A549 treated with AZD2906 at 1 μM for 4 hours (cell line): ENCODE results near the gene BUD13. TPM values are rescaled to one million over a fixed set of nuclear protein-coding genes. Genes with fewer than 3 reads are reported as not detected.

Experiments
- total RNA-seq: library from RNA; stranded (reverse); fragments of 200-300 nt; extraction: Qiagen RNA extraction; gene quantifications from 5 replicates; pipeline ENCODE4 v1.2.3, GENCODE V29; 2022

BUD13 gene
- 11.1 to 13.9 TPM (median 11.8 TPM) in 5 replicates for total RNA-seq

GRCh38 chr11:116772443-116773202, at the start of gene BUD13:
BUD13 (minus strand) TSS chr11:116772987; CDS start chr11:116772964, 23 bp downstream.

GRCh38 chr11:116791813-116792143, 19.0 kb upstream of the BUD13 start, which contains the start of gene APOA5:
APOA5 (minus strand) TSS chr11:116791879; CDS start chr11:116791860, 19 bp downstream.

GRCh38 chr11:116787786-116788486, 15.1 kb upstream of the BUD13 start, which contains the start of gene ZPR1:
ZPR1 (minus strand) TSS chr11:116788023; CDS start chr11:116787990, 33 bp downstream.

Other genes starting within 250 kb of the BUD13 start
- gene ZPR1, start 15.0 kb upstream of the BUD13 start, total RNA-seq, result 52.0 to 59.2 TPM (median 56.2 TPM) in 5 replicates
- 0.11 TPM in 1 of 5 replicates, not detected in the others for gene APOA5, start 18.9 kb upstream of the BUD13 start, total RNA-seq
- gene APOA4, start 50.3 kb upstream of the BUD13 start, total RNA-seq, result not detected in 5 replicates
- 0.17 TPM in 1 of 5 replicates, not detected in the others for gene APOC3, start 56.9 kb upstream of the BUD13 start, total RNA-seq
- 0.14 to 0.65 TPM (median 0.36 TPM) in 5 replicates for gene APOA1, start 64.6 kb upstream of the BUD13 start, total RNA-seq